GM12875 (cell line): ENCODE results near the gene ETV4.

Experiments
- H3K4me3 ChIP-seq: one replicate; pipeline ENCODE4 v1.5.1; 2011; ENCODE audit warnings: low read depth, low read length, control low read depth
- TF ChIP-seq, protein P1 (sequence below): IDR thresholded peaks from 2 replicates; pipeline ENCODE4 v1.5.1; 2011; ENCODE audit warnings: low read depth, mild to moderate bottlenecking, control low read depth, inconsistent platforms, low read length, moderate library complexity, borderline replicate concordance; ENCODE audit not compliant: insufficient read depth

Gene ETV4

DNA sequence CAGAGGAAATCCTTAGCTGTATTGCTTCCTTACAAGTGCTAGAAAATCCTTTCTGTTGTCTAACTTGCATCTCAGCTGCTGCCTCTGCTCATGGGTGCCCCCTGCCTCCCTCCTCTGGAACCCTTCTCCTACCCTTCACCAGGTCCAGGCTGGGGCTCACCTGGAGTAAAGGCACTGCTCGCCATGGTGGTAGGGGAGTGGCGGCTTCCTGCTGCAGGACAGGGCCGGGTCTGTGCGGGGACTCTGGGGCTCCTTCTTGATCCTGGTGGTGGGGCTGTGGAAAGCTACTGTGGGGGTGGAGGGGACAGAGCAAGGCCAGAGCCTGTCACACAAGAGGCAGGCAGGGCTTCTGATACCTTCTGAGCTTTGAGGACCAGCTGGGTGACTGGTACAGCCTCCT, 12.4 kb downstream of the ETV4 start:
- TF ChIP-seq, protein P1, sequence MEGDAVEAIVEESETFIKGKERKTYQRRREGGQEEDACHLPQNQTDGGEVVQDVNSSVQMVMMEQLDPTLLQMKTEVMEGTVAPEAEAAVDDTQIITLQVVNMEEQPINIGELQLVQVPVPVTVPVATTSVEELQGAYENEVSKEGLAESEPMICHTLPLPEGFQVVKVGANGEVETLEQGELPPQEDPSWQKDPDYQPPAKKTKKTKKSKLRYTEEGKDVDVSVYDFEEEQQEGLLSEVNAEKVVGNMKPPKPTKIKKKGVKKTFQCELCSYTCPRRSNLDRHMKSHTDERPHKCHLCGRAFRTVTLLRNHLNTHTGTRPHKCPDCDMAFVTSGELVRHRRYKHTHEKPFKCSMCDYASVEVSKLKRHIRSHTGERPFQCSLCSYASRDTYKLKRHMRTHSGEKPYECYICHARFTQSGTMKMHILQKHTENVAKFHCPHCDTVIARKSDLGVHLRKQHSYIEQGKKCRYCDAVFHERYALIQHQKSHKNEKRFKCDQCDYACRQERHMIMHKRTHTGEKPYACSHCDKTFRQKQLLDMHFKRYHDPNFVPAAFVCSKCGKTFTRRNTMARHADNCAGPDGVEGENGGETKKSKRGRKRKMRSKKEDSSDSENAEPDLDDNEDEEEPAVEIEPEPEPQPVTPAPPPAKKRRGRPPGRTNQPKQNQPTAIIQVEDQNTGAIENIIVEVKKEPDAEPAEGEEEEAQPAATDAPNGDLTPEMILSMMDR: peak; percentile 5; the same call in 1 of the 2 replicates

DNA sequence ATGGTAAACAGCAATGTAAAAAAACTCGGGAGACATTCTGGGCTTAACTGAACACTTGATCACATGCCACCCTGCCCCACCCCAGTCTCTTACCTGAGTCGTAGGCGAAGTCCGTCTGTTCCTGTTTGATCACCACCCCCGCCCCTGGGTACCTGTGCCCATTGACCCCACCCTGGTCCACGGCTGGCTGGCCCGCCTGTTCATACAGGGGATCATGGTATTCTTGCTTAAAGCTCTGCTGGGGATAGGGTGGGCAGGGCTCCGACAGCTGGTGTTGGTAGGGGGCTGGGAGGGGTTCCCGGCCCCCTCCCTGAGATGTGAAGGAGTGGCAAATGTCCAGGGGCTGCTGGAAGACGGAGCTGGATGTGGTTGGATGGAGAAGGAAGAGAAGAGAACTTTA, 13.6 kb downstream of the ETV4 start:
- TF ChIP-seq, protein P1: no peak
- H3K4me3 ChIP-seq: no peak overlapping the region

More for the DNA sequence above, 12.4 kb downstream of the ETV4 start:
- H3K4me3 ChIP-seq: no peak overlapping the region

DNA sequence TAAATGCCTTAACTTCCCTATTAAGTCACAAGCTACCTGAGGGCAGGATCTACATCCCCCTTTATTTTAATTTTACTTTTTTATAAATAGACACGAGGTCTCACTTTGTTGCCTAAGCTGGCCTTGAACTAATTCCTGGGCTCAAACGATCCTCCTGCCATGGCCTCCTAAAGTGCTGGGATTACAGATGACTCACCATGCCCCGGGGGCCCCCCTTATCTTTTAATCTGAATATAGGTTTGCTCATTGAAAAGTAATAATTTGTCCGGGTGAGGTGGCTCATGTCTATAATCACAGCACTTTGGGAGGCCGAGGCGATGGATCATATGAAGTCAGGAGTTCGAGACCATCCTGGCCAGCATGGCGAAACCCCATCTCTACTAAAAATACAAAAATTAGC, 14.2 kb downstream of the ETV4 start:
- TF ChIP-seq, protein P1: no peak
- H3K4me3 ChIP-seq: no peak overlapping the region

DNA sequence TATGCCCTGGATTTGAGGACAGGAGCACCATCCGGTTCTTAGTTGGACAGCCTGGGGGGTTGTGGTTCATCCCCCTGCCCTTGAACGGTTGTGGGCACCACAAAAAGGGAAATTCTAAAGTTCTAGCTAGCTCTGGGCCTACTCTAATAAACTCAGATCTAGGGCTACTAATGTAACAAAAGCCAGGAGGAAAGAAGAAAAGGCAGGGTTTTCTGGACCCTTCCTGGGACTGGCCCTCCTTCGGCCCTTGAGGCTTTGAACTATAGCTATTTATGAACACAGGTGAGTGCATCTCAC, 15.1 kb downstream of the ETV4 start:
- TF ChIP-seq, protein P1: no peak
- no peak overlapping the region for H3K4me3 ChIP-seq

DNA sequence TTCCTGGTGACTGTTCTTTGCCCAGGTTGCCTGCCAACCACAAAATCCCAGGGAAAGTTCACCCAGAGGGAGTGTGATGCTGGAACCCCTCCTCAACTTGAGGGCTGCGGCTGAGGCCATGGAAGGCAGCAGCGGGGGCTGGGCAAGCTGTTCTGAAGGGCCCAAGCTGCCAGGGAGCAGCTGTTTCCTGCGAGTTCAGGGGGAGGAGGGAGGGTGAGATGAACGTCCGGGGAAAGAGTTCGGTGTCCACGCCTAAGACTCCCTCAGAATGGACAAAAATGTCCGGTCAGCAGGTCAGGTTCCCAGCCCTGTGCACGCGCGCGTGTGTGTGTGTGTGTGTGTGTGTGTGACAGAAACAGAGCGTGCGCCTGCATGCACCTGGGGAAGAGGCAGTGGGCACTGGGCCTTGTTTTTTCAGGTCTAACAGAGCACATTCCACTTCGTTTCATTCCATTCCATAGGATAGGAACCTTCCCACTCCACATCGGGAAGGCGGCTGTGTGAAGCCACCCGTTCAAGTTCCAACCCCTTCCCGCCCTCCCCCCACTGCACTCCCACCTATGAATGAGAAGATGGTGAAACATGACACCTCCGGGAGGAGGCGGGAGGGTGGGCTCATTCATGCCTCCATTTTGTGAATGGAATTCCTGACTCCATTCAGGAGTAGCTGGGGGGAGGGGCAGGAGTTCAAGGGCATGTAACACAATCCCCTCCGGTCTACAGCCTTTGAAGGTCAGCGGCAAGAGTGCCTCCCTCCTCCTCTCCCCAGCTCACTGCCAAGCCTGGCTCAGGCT, 15.7 kb downstream of the ETV4 start:
- TF ChIP-seq, protein P1: no peak
- no peak overlapping the region for H3K4me3 ChIP-seq

DNA sequence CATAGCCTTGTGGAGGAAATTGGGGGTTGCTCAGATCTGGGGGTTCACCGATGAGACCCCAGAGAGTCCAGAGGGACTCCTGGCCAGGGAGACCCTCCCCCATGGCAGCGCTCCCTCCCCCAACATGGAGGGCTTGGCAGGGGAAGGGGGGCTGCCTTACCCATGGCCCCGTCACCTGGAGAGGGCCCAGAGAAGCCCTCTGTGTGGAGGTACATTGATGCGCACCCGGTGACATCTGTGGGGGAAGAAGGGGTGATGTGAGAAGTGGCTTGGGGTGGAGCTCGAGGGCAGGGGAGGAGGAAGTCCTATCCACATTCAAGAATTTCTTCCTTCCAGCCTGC, 16.2 kb downstream of the ETV4 start:
- TF ChIP-seq, protein P1: no peak
- no peak overlapping the region for H3K4me3 ChIP-seq

DNA sequence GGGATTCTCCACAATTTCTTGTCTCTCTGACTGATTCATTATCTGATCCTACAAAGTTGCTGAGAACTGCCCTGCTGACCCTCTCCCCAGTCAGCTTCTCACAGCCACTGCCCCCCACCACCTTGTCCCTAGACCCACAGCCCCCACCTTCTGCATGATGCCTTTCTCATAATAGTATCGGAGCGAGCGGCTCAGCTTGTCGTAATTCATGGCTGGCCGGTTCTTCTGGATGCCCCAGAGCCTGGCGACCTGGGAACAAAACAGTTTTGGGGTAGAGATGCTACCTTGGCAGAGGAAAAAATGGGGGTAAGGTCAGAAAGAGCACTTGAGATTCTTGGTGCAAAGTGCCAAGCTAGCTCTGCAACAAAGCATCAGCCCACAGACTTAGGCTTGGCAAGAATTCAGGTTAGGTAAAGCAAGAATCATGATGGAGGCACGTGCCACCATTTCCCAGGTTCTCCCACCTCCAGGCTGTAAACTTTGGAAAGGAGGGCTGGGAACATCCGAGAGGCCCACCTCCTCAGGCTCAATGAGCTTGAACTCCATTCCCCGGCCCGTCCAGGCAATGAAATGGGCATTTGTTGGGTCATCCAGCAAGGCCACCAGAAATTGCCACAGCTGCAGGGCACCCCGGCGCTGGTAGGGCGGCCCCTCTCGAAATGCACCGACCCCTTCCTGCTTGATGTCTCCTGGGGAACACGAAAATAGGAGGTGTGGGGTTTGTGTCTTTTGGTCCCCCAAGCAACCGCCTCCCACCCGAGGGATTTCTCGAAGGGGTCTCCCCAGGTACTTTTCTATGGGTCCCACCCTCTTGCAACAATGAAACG, 16.9 kb downstream of the ETV4 start:
- TF ChIP-seq, protein P1: no peak
- no peak overlapping the region for H3K4me3 ChIP-seq
